ENCODE data around the gene VSIG1.

GRCh38 chrX:108068121-108068520 is 23.3 kb downstream of the VSIG1 start:
- TF ChIP-seq EZH2phosphoT487 (IDR thresholded peaks at IDR 0.05; ENCODE audit: low read depth, severe bottlenecking, unreplicated experiment) (no peak), CTCF (IDR thresholded peaks at IDR 0.05; ENCODE audit: poor library complexity) (no peak), EZH2 (IDR thresholded peaks at IDR 0.05; ENCODE audit: borderline replicate concordance) (no peak)
